ENCODE results near the gene GLDC.

Gene GLDC

DNA sequence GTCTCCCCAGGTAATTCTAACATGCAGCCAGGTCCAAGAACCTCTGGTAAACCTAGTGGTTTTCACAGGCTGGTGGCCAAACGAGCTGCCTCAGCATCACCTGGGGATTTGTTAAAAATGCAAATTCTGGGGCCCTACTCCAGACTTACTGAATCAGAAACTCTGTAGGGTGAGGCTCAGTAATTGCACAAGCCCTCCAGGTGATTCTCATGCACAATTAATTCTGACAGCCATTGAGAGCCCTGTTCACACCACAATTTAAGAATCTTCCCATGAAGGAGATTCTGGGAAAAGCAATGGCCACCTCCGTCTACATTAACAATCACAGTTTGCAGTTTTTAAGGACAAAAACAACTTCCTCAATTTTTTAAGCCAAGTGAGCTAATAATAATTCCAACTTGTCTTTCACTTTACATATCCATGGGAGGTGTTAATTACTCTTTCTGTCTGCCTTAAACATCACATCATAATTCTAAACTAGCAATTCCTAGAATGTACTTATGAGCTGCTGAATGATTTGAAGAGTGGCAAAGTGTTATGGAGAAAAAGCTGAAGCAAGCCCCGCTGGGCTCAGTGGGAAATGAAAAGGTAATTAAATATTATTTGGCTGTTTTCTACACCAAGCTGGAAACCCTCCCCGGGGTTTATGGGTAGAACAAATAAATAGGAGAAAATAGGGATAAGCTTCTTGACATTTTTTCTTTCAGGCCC, 70.0 kb downstream of the GLDC start:
- H3K4me3 ChIP-seq (ENCODE audit: low read depth, low read length), result no peak overlapping the region
- TF ChIP-seq, protein P1, sequence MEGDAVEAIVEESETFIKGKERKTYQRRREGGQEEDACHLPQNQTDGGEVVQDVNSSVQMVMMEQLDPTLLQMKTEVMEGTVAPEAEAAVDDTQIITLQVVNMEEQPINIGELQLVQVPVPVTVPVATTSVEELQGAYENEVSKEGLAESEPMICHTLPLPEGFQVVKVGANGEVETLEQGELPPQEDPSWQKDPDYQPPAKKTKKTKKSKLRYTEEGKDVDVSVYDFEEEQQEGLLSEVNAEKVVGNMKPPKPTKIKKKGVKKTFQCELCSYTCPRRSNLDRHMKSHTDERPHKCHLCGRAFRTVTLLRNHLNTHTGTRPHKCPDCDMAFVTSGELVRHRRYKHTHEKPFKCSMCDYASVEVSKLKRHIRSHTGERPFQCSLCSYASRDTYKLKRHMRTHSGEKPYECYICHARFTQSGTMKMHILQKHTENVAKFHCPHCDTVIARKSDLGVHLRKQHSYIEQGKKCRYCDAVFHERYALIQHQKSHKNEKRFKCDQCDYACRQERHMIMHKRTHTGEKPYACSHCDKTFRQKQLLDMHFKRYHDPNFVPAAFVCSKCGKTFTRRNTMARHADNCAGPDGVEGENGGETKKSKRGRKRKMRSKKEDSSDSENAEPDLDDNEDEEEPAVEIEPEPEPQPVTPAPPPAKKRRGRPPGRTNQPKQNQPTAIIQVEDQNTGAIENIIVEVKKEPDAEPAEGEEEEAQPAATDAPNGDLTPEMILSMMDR (IDR thresholded peaks at IDR 0.05; ENCODE audit: borderline replicate concordance, insufficient read depth, low read depth, low read length), result no peak

DNA sequence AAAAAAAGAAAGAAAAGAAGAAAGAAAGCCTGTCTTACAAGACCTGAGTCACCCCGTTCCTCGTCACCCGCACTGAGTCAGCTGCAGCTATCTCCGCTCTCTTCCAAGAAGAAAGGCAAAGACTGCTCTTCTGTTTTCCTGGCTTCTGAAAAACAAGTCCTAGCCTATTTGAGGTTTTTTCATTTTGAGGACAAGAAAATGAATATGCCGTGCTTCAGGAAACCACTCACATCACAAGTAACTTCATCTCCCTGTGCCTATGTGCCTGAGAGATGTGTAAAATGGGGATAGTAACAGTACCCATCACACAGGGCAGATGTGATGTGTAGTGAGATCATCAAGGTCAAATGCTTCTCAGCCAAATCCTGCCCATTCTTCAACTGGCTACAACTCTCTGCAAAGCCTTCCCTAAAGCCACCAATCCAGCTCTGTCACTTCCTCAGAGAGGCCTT, 78.4 kb downstream of the GLDC start:
- TF ChIP-seq, protein P1 (IDR thresholded peaks at IDR 0.05; ENCODE audit: borderline replicate concordance, insufficient read depth, low read depth, low read length), result no peak
- H3K4me3 ChIP-seq (ENCODE audit: low read depth, low read length), result no peak overlapping the region

DNA sequence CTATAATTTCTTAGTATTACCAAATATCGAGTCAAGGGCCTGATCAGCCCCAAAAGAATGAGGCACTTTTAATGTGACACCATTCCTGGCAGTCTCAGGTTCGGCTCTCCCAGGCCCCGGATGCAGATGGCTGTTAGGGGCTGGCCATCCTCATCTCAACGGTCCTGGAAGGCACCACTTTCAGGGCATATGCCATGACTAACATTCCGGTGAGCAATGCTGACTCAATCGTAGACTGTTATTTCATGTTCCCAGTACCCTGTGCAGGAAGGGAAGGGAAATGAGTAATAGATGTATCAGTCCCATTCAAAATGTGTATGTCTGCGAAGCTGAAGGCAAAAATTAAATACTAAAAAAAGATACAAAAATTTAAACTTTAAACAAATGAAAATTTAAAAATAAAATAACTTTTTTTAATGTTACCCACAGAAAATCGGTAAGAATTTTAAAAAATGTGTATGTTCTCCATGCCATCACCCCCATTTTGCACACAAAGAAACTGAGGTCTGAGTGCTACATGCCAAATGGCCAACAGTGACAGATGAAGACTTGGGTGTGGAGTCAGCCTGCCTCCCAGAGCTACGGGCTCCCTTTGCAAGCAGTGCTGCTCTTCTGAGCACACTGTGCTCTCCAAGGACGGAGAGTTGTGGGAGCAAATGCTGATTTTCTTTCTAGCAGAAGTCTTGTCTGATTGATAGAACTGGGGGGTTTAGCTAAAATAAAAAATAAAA, 79.0 kb downstream of the GLDC start:
- no peak overlapping the region for H3K4me3 ChIP-seq (ENCODE audit: low read depth, low read length)
- TF ChIP-seq, protein P1 (IDR thresholded peaks at IDR 0.05; ENCODE audit: borderline replicate concordance, insufficient read depth, low read depth, low read length), result no peak

DNA sequence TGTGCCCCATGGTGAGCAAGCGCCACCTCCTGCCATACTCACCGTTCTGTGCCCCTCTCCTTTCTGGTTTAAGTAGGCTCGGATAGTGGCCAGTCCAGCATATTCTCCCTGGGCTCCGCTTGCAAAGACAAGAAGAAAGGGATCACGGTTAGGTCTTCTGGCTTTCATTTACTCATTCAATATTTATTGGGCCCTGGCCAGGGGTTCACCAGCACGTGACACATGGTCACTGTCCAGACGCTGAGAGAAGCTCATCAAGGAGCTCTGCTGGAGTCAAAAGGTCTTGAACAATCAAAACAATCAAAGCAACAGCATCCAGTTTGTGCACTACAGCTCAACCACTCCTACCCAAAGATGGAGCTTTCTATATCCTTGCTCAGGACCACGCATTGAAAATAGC, 80.2 kb downstream of the GLDC start:
- H3K4me3 ChIP-seq (ENCODE audit: low read depth, low read length), result no peak overlapping the region
- TF ChIP-seq, protein P1 (IDR thresholded peaks at IDR 0.05; ENCODE audit: borderline replicate concordance, insufficient read depth, low read depth, low read length), result no peak

DNA sequence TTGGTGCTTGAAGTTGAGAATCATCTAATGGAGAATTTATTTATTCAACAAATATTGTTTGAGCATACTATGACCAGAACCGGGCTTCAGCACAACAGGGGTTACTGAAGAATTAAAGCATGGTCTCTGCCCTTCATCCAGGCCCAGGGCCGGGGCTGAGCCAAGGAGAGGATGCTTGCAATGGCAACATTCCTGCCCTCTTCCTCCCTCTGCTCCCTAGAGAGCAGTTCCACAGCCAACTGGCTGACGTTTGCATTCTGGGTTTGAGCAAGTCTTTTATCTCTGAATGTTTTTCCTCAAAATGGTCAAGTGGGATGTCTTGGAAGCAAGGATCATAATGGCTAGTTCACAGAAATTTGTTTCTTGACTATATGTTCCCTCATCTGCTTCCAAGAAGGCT, 80.7 kb downstream of the GLDC start:
- TF ChIP-seq, protein P1 (IDR thresholded peaks at IDR 0.05; ENCODE audit: borderline replicate concordance, insufficient read depth, low read depth, low read length), result no peak
- no peak overlapping the region for H3K4me3 ChIP-seq (ENCODE audit: low read depth, low read length)

DNA sequence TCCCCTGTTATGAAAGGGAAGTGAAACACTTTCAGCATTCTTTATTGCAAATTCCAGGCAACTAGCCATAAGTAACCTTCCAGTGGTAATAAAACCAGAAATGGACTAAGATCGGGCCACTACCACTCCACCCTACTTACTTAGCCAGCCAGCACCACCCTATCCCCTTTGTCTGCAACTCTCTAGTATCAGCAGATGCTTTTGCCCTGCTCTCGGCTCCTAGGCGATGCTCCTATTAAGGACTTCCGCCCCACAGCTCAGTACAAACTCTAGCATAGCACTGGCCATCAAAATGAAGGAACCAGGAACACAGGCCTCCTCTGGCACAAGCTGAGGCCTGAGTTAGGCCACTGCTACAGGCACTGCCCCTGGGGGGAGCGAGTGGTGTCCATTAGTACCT, 81.2 kb downstream of the GLDC start:
- H3K4me3 ChIP-seq (ENCODE audit: low read depth, low read length), result no peak overlapping the region
- TF ChIP-seq, protein P1 (IDR thresholded peaks at IDR 0.05; ENCODE audit: borderline replicate concordance, insufficient read depth, low read depth, low read length), result no peak
